ENCODE results near the gene OSBPL9. TPM values are rescaled to one million over a fixed set of nuclear protein-coding genes. Genes with fewer than 3 reads are reported as not detected.

The OSBPL9 gene
- total and polyA plus RNA-seq, 2 experiments from 2014 or later: 82.7 to 102 TPM

- peak; percentile 17 for ATAC-seq
Measured at GRCh38 chr1:51728611-51729155, 111.8 kb downstream of the OSBPL9 start.

DNA sequence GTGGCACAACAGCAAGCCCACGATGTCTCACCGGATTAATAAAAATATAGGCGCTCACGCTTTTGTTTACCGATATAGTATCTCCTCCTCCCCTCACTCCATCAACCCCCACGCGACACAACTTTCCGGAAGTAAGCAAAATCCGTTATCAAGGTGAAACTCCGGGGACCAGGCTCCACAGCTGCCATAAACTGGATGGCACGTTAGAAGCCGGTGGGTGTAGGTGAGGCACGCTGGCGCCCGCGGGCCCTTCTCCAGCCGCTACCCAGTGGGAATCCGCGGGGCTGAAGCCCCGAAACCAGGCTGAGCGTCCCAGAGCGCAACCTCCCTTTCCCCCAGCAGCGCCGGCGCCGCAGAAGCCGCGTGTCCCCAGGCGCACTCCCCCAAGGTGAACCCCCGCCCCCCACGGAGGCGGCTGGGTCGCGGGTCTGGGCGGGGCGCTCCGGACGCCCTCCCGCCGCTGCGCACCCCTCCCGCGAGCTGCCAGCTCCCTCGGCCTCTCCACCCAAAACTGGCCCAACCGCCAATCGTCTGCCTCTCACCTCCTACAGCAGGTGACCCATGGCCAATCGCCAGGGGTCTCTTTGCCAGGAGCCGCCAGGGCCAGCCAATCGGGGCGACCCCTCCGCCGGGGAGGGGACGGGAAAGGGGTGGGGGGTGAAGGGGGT lies 112.4 kb downstream of the OSBPL9 start:
- TF ChIP-seq EZH2phosphoT487 (IDR thresholded peaks at IDR 0.05; ENCODE audit: unreplicated experiment): no peak
- peak; percentile 69; the same call in 1 of the 2 replicates for TF ChIP-seq POLR2AphosphoS5 (IDR thresholded peaks at IDR 0.05; ENCODE audit: low read depth)
- Histone ChIP-seq H3K36me3 (ENCODE audit: insufficient read depth) (no peaks in the 10 kb centered on the region), H3K4me2 (peak overlapping the region; percentile 96), H3K27ac (ENCODE audit: low read depth) (no peak overlapping the region), H4K20me1 (replicated peaks; ENCODE audit: insufficient read depth) (no peaks in the 10 kb centered on the region), H3F3A (replicated peaks; ENCODE audit: low read depth) (no peaks in the 10 kb centered on the region), H3K27me3 (ENCODE audit: insufficient read depth) (no peaks in the 10 kb centered on the region), H3K4me3 (peak overlapping the region; percentile 75), H3K9me2 (ENCODE audit: insufficient read depth) (no peaks in the 10 kb centered on the region), H3K79me2 (replicated peaks; ENCODE audit: insufficient read depth) (peaks cover 44% of the 10 kb centered on the region), H3K4me1 (ENCODE audit: insufficient read depth) (peaks cover 29% of the 10 kb centered on the region), H2AFZ (peak overlapping the region; percentile 99)
- H3K9me3 Mint-ChIP-seq: no peaks in the 10 kb centered on the region
- peak; percentile 96 for DNase-seq (ENCODE audit: low spot score)
- ATAC-seq: peak; percentile 96
- H3K27ac Mint-ChIP-seq: peak overlapping the region; percentile 72
- no peaks in the 10 kb centered on the region for H3K36me3 Mint-ChIP-seq (ENCODE audit: low read depth)
- H3K27me3 Mint-ChIP-seq (ENCODE audit: insufficient read depth, low read depth, poor library complexity): peaks cover 5% of the 10 kb centered on the region
- peak overlapping the region; percentile 80 for H3K4me3 Mint-ChIP-seq
- H3K4me1 Mint-ChIP-seq: peaks cover 32% of the 10 kb centered on the region

More at GRCh38 chr1:51728611-51729155, 111.8 kb downstream of the OSBPL9 start:
- TF ChIP-seq CTCF (conservative IDR thresholded peaks at IDR 0.05; ENCODE audit: low read depth in 2 of 2) (no peak), ETS1 (IDR thresholded peaks at IDR 0.05) (no peak), STAT1 (IDR thresholded peaks at IDR 0.05; ENCODE audit: unreplicated experiment) (no peak), ZNF331 (CRISPR knock-in tag; IDR thresholded peaks at IDR 0.05; ENCODE audit: low read depth) (no peak)
- peak overlapping the region; percentile 99 for H2AFZ ChIP-seq
- H3K27ac ChIP-seq (ENCODE audit: low read depth): no peak overlapping the region
- H3K36me3 ChIP-seq (ENCODE audit: insufficient read depth): no peaks in the 10 kb centered on the region
- H4K20me1 ChIP-seq (replicated peaks; ENCODE audit: insufficient read depth): no peaks in the 10 kb centered on the region
- H3F3A ChIP-seq (replicated peaks; ENCODE audit: low read depth): no peaks in the 10 kb centered on the region
- H3K79me2 ChIP-seq (replicated peaks; ENCODE audit: insufficient read depth): peaks cover 38% of the 10 kb centered on the region
- peaks cover 23% of the 10 kb centered on the region for H3K4me1 ChIP-seq (ENCODE audit: insufficient read depth)
- Mint-ChIP-seq H3K4me3 (peak overlapping the region; percentile 80), H3K36me3 (ENCODE audit: low read depth) (no peaks in the 10 kb centered on the region), H3K9me3 (no peaks in the 10 kb centered on the region), H3K27me3 (ENCODE audit: insufficient read depth, low read depth, poor library complexity) (peaks cover 5% of the 10 kb centered on the region), H3K27ac (peak overlapping the region; percentile 72; the same call in 1 of the 2 replicates), H3K4me1 (peaks cover 28% of the 10 kb centered on the region)
- peak overlapping the region; percentile 75 for H3K4me3 ChIP-seq
- no peaks in the 10 kb centered on the region for H3K9me2 ChIP-seq (ENCODE audit: insufficient read depth)
- DNase-seq (ENCODE audit: low spot score): peak; percentile 13
- peak overlapping the region; percentile 96 for H3K4me2 ChIP-seq
- no peaks in the 10 kb centered on the region for H3K27me3 ChIP-seq (ENCODE audit: insufficient read depth)
